DOHH2 (cell line): ENCODE results near the gene MRPL36.

Experiments
- H3F3A ChIP-seq: fragments of 200-600 bp; sonication (generic), shearing (Covaris generic); 2 replicates; pipeline ENCODE4 v1.6.0; 2016; ENCODE audit warnings: antibody characterized with exemption, mild to moderate bottlenecking; ENCODE audit not compliant: control insufficient read depth, insufficient read depth
- H3K27ac ChIP-seq: fragments of 200-600 bp; sonication (generic); 2 replicates; pipeline ENCODE4 v1.5.1; 2014; ENCODE audit warnings: low read depth, mild to moderate bottlenecking, low read length, moderate library complexity
- H3K27me3 ChIP-seq: fragments of 200-600 bp; sonication (generic); 2 replicates; pipeline ENCODE4 v1.6.1; 2014; ENCODE audit warnings: mild to moderate bottlenecking, low read length, mixed read lengths; ENCODE audit not compliant: control insufficient read depth
- H3K36me3 ChIP-seq: fragments of 200-600 bp; sonication (generic); 2 replicates; pipeline ENCODE4 v1.6.1; 2014; ENCODE audit warnings: mild to moderate bottlenecking, low read length, moderate library complexity, mixed read lengths; ENCODE audit not compliant: control insufficient read depth
- H3K4me1 ChIP-seq: fragments of 200-600 bp; sonication (generic); 2 replicates; pipeline ENCODE4 v1.6.1; 2014; ENCODE audit warnings: mild to moderate bottlenecking, low read length, mixed read lengths; ENCODE audit not compliant: control insufficient read depth
- H3K4me2 ChIP-seq: fragments of 200-600 bp; sonication (generic); 2 replicates; pipeline ENCODE4 v1.6.0; 2014; ENCODE audit warnings: mild to moderate bottlenecking, low read length, moderate library complexity
- H3K4me3 ChIP-seq: fragments of 200-600 bp; sonication (generic); 2 replicates; pipeline ENCODE4 v1.5.1; 2014; ENCODE audit warnings: mild to moderate bottlenecking, low read length, mixed read lengths
- H3K79me2 ChIP-seq: fragments of 200-600 bp; sonication (generic); 2 replicates; pipeline ENCODE4 v1.6.1; 2014; ENCODE audit warnings: mild to moderate bottlenecking, low read length, mixed read lengths; ENCODE audit not compliant: control insufficient read depth
- H3K9me2 ChIP-seq: fragments of 200-600 bp; sonication (generic); replicated peaks from 2 replicates; pipeline ENCODE4 v1.6.1; 2014; ENCODE audit warnings: mild to moderate bottlenecking, low read length, mixed read lengths; ENCODE audit not compliant: control insufficient read depth
- H3K9me3 ChIP-seq: fragments of 200-600 bp; sonication (generic); 2 replicates; pipeline ENCODE4 v1.6.1; 2014; ENCODE audit warnings: antibody characterized with exemption, low read length, mixed read lengths; ENCODE audit not compliant: control insufficient read depth, insufficient read depth
- H4K20me1 ChIP-seq: fragments of 200-600 bp; sonication (generic); 2 replicates; pipeline ENCODE4 v1.6.0; 2014; ENCODE audit warnings: low read depth, mild to moderate bottlenecking, antibody characterized with exemption, low read length, moderate library complexity; ENCODE audit not compliant: control insufficient read depth, insufficient read depth
- EZH2phosphoT487 ChIP-seq: fragments of 200-600 bp; sonication (generic); IDR thresholded peaks from 2 replicates; pipeline ENCODE4 v1.6.1; 2017; ENCODE audit warnings: borderline replicate concordance, mild to moderate bottlenecking, antibody characterized with exemption, low read length, moderate library complexity, mixed read lengths
- TF ChIP-seq, protein P1 (sequence below): fragments of 200-600 bp; sonication (generic); IDR thresholded peaks from one replicate; pipeline ENCODE4 v1.5.1; 2014; ENCODE audit warnings: antibody characterized with exemption, mild to moderate bottlenecking, low read depth, low read length; ENCODE audit not compliant: poor library complexity, severe bottlenecking

MRPL36 gene

DNA sequence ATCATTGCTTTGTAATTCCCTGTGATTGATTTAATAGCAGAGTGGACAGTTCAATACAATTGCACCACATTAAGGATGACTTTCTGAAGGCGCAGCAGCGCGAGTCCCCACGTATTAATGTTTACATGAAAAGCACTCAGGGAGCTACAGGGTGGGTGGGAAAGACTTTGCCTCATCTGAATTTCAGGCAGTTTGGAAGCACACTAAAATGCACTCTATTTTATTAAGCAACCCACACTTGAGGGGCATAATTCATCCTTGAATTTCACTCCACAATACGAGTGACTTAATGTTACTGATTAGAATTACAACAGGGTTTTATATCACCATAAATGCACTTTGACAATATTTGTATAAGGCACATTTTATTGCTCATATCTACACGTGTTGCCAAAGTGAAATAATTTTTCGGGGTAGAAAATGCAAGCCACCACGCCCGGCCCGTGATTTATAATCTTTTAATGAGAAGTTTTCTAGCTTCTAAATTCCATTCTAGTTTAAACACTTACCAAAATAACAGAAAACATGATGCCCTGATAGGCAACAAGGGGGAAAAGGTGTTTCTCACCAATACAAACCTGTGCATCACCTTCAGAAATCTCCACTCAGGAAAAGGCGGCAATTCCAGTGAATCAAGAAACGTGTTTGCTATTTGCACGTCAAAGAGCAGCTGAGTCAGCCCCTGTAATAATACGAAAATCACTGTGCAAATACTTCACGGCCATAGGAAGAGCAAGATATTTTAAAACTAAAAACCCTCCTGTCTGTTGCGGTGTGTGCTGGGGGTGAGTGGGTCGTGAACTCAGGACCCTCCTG lies 42.6 kb upstream of the MRPL36 start:
- no peaks in the 10 kb centered on the region for H3K4me1 ChIP-seq
- no peaks in the 10 kb centered on the region for H3K79me2 ChIP-seq
- H3K36me3 ChIP-seq = no peaks in the 10 kb centered on the region
- H3K9me2 ChIP-seq = no peaks in the 10 kb centered on the region
- H3K27ac ChIP-seq = no peak overlapping the region
- H3K4me3 ChIP-seq = no peak overlapping the region
- TF ChIP-seq, protein P1, sequence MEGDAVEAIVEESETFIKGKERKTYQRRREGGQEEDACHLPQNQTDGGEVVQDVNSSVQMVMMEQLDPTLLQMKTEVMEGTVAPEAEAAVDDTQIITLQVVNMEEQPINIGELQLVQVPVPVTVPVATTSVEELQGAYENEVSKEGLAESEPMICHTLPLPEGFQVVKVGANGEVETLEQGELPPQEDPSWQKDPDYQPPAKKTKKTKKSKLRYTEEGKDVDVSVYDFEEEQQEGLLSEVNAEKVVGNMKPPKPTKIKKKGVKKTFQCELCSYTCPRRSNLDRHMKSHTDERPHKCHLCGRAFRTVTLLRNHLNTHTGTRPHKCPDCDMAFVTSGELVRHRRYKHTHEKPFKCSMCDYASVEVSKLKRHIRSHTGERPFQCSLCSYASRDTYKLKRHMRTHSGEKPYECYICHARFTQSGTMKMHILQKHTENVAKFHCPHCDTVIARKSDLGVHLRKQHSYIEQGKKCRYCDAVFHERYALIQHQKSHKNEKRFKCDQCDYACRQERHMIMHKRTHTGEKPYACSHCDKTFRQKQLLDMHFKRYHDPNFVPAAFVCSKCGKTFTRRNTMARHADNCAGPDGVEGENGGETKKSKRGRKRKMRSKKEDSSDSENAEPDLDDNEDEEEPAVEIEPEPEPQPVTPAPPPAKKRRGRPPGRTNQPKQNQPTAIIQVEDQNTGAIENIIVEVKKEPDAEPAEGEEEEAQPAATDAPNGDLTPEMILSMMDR = no peak
- no peak for TF ChIP-seq EZH2phosphoT487
- H3K9me3 ChIP-seq = no peaks in the 10 kb centered on the region
- no peak overlapping the region for H3K4me2 ChIP-seq
- H3F3A ChIP-seq = no peaks in the 10 kb centered on the region
- no peaks in the 10 kb centered on the region for H4K20me1 ChIP-seq
- H3K27me3 ChIP-seq = no peaks in the 10 kb centered on the region

DNA sequence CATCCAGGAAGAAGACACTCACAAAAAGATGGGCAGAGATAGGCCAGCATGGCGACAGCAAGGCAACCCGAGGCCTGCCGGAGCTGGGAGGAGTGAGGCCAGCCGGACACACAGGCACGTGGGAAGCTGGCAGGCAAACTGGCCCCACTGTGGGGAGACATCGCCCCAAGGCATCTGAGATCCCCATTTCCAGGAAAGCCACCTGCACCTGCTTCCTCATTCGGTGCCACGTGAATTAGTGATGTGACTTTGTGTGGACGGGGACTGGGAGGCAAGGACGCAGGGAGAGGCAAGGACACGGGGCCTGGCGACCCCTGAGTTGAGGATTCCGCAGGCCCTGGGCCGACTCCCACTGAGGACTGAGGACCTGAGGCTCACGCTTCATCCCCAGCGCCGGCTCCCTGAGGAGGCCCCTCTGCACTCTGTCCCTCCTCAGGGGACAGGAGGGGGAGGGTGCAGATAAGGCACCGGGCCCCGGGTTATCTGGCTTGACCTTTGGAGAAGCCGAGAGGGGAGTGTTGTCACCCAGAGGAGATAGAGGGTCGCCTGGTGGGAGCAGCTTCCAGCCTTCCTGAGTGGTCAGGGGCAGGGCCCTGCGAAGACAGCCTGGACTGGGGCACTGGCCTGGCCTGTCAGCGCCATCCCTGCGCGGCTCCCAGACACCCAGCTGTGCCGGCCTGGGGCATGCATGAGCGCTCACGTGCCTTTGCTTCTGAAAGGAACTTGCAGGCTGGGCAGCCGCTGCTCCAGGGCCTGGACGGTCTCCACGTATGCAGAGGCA lies 41.3 kb upstream of the MRPL36 start:
- H3F3A ChIP-seq = no peaks in the 10 kb centered on the region
- H3K4me3 ChIP-seq = no peak overlapping the region
- H3K27me3 ChIP-seq = no peaks in the 10 kb centered on the region
- no peaks in the 10 kb centered on the region for H3K9me3 ChIP-seq
- H3K9me2 ChIP-seq = no peaks in the 10 kb centered on the region
- no peaks in the 10 kb centered on the region for H3K79me2 ChIP-seq
- TF ChIP-seq EZH2phosphoT487 = no peak
- TF ChIP-seq, protein P1 = no peak
- no peaks in the 10 kb centered on the region for H4K20me1 ChIP-seq
- no peaks in the 10 kb centered on the region for H3K4me1 ChIP-seq
- no peak overlapping the region for H3K4me2 ChIP-seq
- no peak overlapping the region for H3K27ac ChIP-seq
- H3K36me3 ChIP-seq = no peaks in the 10 kb centered on the region

DNA sequence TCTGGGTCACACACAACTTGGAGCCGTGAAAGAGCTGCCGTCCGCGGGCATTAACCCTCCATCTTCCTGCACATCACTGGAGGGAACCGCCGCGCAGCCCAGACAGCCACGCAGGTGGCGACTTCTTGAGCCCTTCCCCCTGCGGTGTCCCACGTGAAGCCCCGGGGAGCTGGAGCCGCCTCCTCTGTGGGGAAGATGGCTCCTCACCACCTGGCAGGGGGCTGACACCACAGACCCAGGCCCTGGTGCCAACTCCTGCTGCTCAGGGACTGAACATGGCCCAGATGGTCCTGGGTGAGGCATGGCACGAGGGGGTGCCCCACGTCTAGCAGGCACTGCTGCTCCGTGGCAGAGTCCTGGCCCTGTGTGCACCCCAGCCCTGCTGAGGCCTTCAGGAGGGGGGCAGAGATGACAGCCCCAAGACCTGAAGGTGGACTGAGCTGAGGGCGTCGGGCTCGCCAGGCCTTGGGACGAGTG lies 40.5 kb upstream of the MRPL36 start:
- H3K27me3 ChIP-seq = no peaks in the 10 kb centered on the region
- H3K79me2 ChIP-seq = no peaks in the 10 kb centered on the region

More for the DNA sequence above, 40.5 kb upstream of the MRPL36 start:
- Histone ChIP-seq H3K9me2 (no peaks in the 10 kb centered on the region), H3F3A (no peaks in the 10 kb centered on the region), H3K9me3 (no peaks in the 10 kb centered on the region), H4K20me1 (no peaks in the 10 kb centered on the region), H3K4me1 (no peaks in the 10 kb centered on the region), H3K4me2 (no peak overlapping the region), H3K27ac (no peak overlapping the region), H3K4me3 (no peak overlapping the region), H3K36me3 (no peaks in the 10 kb centered on the region)
- no peak for TF ChIP-seq EZH2phosphoT487
- TF ChIP-seq, protein P1 = no peak
